Suprapubic skin (tissue), 4 donors: Measurements from ENCODE around the gene S100A14. TPM values are rescaled to one million over a fixed set of nuclear protein-coding genes. Genes with fewer than 3 reads are reported as not detected.

Source experiments
- DNase-seq, 2 donors: peaks; one replicate each; pipeline ENCODE4 v3.0.0-alpha.2; 2019; ENCODE audit warnings: low spot score in 2 of 2
- H3K27ac ChIP-seq: fragments of 200-600 bp; sonication (generic); one replicate; pipeline ENCODE4 v1.5.1; 2019
- H3K27me3 ChIP-seq: fragments of 200-600 bp; sonication (generic); one replicate; pipeline ENCODE4 v1.5.1; 2019
- H3K36me3 ChIP-seq: fragments of 200-600 bp; sonication (generic); one replicate; pipeline ENCODE4 v1.5.1; 2019
- H3K4me1 ChIP-seq: fragments of 200-600 bp; sonication (generic); one replicate; pipeline ENCODE4 v1.5.1; 2019
- H3K4me3 ChIP-seq: fragments of 200-600 bp; sonication (generic); one replicate; pipeline ENCODE4 v1.5.1; 2019; ENCODE audit warnings: mild to moderate bottlenecking
- H3K9me3 ChIP-seq: fragments of 200-600 bp; sonication (generic); one replicate; pipeline ENCODE4 v1.5.1; 2019
- EP300 ChIP-seq: sonication (generic); formaldehyde crosslinking; IDR thresholded peaks from one replicate; pipeline ENCODE4 v1.6.1; 2017; ENCODE audit warnings: antibody characterized with exemption
- POLR2A ChIP-seq, 2 donors: fragments of 450-650 bp; IDR thresholded peaks; one replicate each; pipeline ENCODE4 v1.6.1; 2017; ENCODE audit warnings: antibody characterized with exemption in 2 of 2, mild to moderate bottlenecking in 2 of 2, moderate library complexity in 2 of 2
- POLR2AphosphoS5 ChIP-seq, 3 donors: sonication (generic); formaldehyde crosslinking; IDR thresholded peaks; one replicate each; pipeline ENCODE4 v1.6.1; 2017; ENCODE audit warnings: antibody characterized with exemption in 3 of 3
- WGBS: methylation state at CpG from one replicate; pipeline ENCODE4 v1.1.5; 2018; 5-methylcytosine and 5-hydroxymethylcytosine counted together
- total RNA-seq, 4 donors: library from RNA; depleted of rRNA; stranded (reverse); fragments of >200 nt; gene quantifications; one replicate each; pipeline ENCODE4 v1.1.0, GENCODE V29; 2016
- TF ChIP-seq, protein P1 (sequence below), 2 donors: fragments of 200-600 bp in 1 of 2; fragments of 450-650 bp in 1 of 2; sonication (generic) in 1 of 2; IDR thresholded peaks; one replicate each; pipeline ENCODE4 v1.5.1; 2016 to 2019; ENCODE audit warnings: antibody characterized with exemption in 2 of 2, mild to moderate bottlenecking in 1 of 2, moderate library complexity in 1 of 2

Gene S100A14
- total RNA-seq, 4 donors from 2014 or later: 252 to 555 (median 445) TPM

DNA sequence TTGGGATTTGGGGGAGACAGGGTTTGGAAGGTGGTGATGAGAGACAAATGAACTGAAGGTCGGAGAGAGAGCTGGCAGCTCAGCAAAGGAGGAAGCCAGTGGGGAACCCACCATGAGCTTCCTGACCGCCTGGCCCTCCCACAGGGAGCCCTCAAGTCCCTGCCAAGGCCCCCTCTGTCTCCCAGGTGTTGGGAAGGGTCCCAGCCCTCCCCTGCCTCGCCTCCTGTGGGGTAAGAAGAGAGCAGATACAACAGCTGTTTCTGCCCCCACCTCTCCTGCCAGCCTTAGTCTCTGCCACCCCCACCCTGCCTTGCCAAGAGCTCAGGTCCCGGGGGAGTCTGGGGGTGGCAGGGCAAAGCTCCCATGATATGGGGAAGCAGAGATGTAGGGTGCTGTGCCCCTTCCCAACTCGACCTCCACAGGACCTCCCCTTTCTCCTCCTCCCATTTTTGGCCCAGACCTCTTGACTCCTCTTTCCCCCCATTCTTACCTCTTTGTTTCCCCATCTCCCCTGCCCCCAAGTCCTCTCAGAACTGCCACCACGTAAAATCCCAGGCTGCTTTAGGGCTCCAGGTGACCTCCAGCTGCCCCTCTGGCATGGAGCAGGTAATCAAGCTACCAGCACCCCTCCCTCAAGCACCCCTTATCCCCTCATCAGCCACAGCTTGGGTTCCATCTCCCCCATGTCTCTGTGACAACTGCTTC is 12.7 kb upstream of the S100A14 start:
- peak in 1 of 2 donors; percentile 61 for DNase-seq
- Histone ChIP-seq H3K36me3 (peaks cover 7% of the 10 kb centered on the region), H3K27ac (peak overlapping the region; percentile 92), H3K4me3 (no peak overlapping the region), H3K4me1 (peaks cover 64% of the 10 kb centered on the region), H3K9me3 (no peaks in the 10 kb centered on the region), H3K27me3 (no peaks in the 10 kb centered on the region)
- no peak for TF ChIP-seq POLR2AphosphoS5 (IDR thresholded peaks at IDR 0.05)
- TF ChIP-seq, protein P1, sequence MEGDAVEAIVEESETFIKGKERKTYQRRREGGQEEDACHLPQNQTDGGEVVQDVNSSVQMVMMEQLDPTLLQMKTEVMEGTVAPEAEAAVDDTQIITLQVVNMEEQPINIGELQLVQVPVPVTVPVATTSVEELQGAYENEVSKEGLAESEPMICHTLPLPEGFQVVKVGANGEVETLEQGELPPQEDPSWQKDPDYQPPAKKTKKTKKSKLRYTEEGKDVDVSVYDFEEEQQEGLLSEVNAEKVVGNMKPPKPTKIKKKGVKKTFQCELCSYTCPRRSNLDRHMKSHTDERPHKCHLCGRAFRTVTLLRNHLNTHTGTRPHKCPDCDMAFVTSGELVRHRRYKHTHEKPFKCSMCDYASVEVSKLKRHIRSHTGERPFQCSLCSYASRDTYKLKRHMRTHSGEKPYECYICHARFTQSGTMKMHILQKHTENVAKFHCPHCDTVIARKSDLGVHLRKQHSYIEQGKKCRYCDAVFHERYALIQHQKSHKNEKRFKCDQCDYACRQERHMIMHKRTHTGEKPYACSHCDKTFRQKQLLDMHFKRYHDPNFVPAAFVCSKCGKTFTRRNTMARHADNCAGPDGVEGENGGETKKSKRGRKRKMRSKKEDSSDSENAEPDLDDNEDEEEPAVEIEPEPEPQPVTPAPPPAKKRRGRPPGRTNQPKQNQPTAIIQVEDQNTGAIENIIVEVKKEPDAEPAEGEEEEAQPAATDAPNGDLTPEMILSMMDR (IDR thresholded peaks at IDR 0.05): no peak
- no peak for TF ChIP-seq POLR2A (IDR thresholded peaks at IDR 0.05)
- TF ChIP-seq EP300: no peak
- WGBS: 80% methylated on average over 6 of the region's 6 CpGs

DNA sequence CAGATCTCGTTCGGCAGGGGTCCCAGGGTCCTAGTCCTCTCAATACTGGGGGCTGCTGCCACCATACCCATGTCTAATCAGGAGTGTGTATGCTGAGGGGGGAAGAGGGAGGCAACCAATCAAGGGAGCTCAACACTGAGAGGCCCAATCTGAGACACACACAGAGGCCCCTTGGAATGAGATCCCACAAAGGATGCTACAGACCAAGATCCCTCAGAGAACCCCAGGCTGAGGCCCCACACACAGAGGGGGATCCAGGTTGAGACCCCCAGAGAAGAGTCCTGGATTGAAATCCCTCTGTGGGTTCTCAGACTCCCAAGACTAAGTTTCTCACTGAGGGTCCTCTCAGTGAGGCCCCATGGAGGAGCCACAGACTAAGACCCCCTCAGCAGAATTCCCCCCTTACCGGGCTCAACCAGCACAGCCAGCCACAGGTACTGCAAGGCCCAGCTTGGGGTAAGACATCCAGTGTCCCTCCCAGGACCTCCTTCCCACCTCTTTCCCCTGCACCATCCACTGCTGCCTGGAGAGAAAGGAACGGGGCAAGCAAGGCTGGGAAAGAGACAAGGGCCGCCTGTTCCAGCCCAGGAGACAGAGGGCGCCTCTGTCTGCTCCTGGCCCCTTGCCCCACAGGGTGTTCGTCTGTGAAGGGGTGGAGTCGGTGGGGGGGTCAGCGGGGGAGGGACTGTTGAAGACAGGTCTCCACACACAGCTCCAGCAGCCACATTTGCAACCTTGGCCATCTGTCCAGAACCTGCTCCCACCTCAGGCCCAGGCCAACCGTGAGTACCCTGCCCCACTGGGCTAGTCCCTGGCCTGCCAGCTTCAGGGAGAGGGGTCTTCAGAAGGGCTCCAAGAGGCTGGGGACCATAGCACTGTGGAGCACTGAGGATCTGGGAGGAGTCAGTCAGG is 11.8 kb upstream of the S100A14 start, which contains the start of gene S100A1:
Gene S100A1, plus strand, starts transcription at position 720 of the 912 bp plus-strand sequence. CDS start 2,088 bp downstream, outside the sequence.
- Histone ChIP-seq H3K27me3 (no peaks in the 10 kb centered on the region), H3K27ac (peak within 1 kb of the TSS; percentile 92), H3K9me3 (no peaks in the 10 kb centered on the region), H3K4me3 (peak within 1 kb of the TSS; percentile 55), H3K36me3 (peaks cover 10% of the 10 kb centered on the region), H3K4me1 (peaks cover 57% of the 10 kb centered on the region)
- no peak for TF ChIP-seq POLR2AphosphoS5 (IDR thresholded peaks at IDR 0.05)
- no peak for TF ChIP-seq EP300
- no peak for TF ChIP-seq POLR2A (IDR thresholded peaks at IDR 0.05)
- TF ChIP-seq, protein P1 (IDR thresholded peaks at IDR 0.05): no peak
- peak in 1 of 2 donors; percentile 81 for DNase-seq
- WGBS: 52% methylated on average over 10 of the region's 10 CpGs

DNA sequence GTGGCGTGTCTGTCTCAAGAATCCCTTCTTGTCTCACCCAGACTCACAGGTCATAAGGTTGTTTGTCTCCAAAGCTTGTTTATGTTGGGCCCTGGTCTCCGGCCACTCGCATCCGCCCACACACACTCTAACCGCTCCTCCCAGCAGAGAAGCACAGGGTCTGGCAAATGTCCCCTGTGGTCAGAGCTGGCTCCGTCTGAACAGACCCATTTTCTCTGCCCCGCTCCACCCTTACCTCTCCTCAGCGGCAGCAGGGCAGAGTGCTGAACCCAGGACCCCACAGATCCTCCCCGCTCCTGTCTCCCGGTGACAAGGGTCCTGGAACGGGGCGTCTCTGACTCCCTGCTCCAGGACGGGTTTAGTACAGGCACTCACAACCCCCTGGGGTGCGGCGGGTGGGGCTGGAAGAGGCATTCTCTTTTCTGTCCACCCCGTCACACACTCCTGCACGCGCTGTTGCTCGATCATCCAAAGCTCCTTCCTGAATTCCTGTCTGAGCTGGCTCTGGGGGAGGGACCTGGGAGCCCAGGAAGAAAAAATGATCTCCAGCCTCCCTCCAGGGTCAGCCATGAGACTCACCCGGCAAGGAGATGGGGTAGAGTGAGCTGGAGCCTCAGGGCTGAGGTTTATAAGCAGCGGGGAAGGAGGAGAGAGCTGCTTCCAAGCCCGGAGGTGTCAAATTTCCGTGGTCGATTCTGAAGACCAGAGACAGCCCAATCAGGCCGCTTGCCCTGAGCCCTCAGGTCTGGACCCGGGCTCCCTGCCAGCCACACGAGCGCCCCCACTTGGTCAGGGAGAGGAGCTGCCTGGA is 11.0 kb upstream of the S100A14 start, which contains the start of gene S100A13:
Gene S100A13, minus strand, starts transcription at position 602 of the 811 bp plus-strand sequence. CDS start 1,033 bp downstream, outside the sequence.
- H3K27me3 ChIP-seq: no peaks in the 10 kb centered on the region
- peaks cover 53% of the 10 kb centered on the region for H3K4me1 ChIP-seq
- peak; percentile 91 to 92 for DNase-seq
- H3K4me3 ChIP-seq: peak within 1 kb of the TSS; percentile 55
- TF ChIP-seq EP300 (no peak), POLR2A (IDR thresholded peaks at IDR 0.05) (peak in 1 of 2 donors; percentile 68), POLR2AphosphoS5 (IDR thresholded peaks at IDR 0.05) (peak in 2 of 3 donors; percentile 20 to 43)
- TF ChIP-seq, protein P1 (IDR thresholded peaks at IDR 0.05): peak; percentile 48 to 68
- H3K36me3 ChIP-seq: peaks cover 10% of the 10 kb centered on the region
- WGBS: 4% methylated on average over 28 of the region's 28 CpGs
- H3K27ac ChIP-seq: peak within 1 kb of the TSS; percentile 92
- H3K9me3 ChIP-seq: no peaks in the 10 kb centered on the region

DNA sequence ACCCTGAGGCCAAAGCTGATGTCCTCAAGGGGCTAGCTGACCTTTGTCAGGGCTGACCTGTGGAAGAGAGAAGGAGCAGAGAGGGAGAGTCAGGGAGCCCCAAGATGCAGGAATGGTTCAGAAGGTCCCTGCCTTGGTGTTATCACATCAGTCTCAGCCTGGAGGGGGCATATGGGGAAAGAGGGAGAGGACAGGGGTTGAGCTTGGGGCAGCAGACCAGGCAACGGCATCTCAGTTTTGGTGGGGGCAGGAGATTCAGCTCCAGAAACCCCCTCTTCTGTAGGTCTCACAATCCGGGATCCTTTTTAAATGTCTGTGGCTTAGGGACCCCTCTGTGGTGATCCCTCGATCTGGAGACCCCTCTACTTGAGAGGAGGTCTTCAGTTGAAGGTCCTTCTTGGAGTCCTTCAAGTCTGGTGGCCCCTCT is 10.4 kb upstream of the S100A14 start:
- Histone ChIP-seq H3K4me1 (peaks cover 53% of the 10 kb centered on the region), H3K27ac (peak overlapping the region; percentile 92), H3K27me3 (no peaks in the 10 kb centered on the region), H3K4me3 (peak overlapping the region; percentile 55), H3K9me3 (no peaks in the 10 kb centered on the region), H3K36me3 (peaks cover 10% of the 10 kb centered on the region)
- DNase-seq: no peak
- TF ChIP-seq, protein P1 (IDR thresholded peaks at IDR 0.05): no peak
- no peak for TF ChIP-seq POLR2A (IDR thresholded peaks at IDR 0.05)
- no peak for TF ChIP-seq EP300
- TF ChIP-seq POLR2AphosphoS5 (IDR thresholded peaks at IDR 0.05): no peak
- 60% methylated on average over 3 of the region's 3 CpGs for WGBS
